Esophagus squamous epithelium (tissue), 4 donors: ENCODE results near the gene NT5C1A.

Experiments
- POLR2A ChIP-seq, 4 donors: fragments of 450-650 bp; IDR thresholded peaks; one replicate each; pipeline ENCODE4 v1.6.1; 2017; ENCODE audit warnings: antibody characterized with exemption in 4 of 4, mild to moderate bottlenecking in 4 of 4, moderate library complexity in 3 of 4
- TF ChIP-seq, protein P1 (sequence below), 6 experiments: fragments of 450-650 bp in 4 of 6; fragments of 200-600 bp in 2 of 6; sonication (generic) in 2 of 6; IDR thresholded peaks; one replicate each; pipeline ENCODE4 v1.5.1; 2016 to 2019; ENCODE audit warnings: antibody characterized with exemption in 6 of 6, mild to moderate bottlenecking in 4 of 6, moderate library complexity in 4 of 6

DNA sequence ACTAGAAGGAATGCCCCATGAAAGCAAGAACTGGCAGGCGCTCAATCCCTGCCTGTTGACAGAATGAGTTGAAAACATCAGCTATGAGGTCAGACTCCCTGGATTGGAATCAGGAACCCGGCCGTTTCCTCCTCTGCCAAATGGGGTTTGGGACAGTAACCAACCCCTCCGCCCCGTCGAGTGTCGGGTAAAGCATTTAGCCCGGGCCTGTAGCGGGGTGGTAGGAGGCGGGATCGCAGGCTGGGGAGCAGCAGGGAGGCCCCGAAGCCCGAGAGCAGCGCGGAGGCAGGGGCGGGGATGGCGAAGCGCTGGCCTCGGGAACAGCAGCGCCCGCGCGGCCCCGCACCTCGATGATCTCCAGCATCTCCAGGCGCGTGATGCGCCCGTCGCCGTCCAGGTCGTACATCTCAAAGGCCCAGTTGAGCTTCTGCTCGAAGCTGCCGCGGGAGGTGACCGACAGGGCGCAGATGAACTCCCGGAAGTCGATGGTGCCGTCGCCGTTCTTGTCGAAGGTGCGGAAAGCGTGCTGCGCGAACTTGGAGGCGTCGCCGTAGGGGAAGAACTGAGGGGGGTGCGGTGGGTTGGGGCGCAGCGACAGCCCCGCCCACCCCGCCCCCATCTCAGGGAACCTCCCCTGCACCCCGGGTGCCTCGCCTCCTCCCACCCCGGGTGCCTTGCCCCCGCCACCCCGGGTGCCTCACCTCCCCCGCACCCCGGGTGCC, 11.8 kb upstream of the NT5C1A start:
- TF ChIP-seq, protein P1, sequence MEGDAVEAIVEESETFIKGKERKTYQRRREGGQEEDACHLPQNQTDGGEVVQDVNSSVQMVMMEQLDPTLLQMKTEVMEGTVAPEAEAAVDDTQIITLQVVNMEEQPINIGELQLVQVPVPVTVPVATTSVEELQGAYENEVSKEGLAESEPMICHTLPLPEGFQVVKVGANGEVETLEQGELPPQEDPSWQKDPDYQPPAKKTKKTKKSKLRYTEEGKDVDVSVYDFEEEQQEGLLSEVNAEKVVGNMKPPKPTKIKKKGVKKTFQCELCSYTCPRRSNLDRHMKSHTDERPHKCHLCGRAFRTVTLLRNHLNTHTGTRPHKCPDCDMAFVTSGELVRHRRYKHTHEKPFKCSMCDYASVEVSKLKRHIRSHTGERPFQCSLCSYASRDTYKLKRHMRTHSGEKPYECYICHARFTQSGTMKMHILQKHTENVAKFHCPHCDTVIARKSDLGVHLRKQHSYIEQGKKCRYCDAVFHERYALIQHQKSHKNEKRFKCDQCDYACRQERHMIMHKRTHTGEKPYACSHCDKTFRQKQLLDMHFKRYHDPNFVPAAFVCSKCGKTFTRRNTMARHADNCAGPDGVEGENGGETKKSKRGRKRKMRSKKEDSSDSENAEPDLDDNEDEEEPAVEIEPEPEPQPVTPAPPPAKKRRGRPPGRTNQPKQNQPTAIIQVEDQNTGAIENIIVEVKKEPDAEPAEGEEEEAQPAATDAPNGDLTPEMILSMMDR (IDR thresholded peaks at IDR 0.05) = no peak
- no peak for TF ChIP-seq POLR2A (IDR thresholded peaks at IDR 0.05)
